ENCODE data around the gene DUSP22. TPM values are rescaled to one million over a fixed set of nuclear protein-coding genes. Genes with fewer than 3 reads are reported as not detected.
A peak's percentile ranks its signal among the peaks of the same experiment; 100 is the strongest.

DUSP22 gene
- total and polyA plus RNA-seq, 4 donors: 9.5 to 31.0 (median 20.1) TPM

DNA sequence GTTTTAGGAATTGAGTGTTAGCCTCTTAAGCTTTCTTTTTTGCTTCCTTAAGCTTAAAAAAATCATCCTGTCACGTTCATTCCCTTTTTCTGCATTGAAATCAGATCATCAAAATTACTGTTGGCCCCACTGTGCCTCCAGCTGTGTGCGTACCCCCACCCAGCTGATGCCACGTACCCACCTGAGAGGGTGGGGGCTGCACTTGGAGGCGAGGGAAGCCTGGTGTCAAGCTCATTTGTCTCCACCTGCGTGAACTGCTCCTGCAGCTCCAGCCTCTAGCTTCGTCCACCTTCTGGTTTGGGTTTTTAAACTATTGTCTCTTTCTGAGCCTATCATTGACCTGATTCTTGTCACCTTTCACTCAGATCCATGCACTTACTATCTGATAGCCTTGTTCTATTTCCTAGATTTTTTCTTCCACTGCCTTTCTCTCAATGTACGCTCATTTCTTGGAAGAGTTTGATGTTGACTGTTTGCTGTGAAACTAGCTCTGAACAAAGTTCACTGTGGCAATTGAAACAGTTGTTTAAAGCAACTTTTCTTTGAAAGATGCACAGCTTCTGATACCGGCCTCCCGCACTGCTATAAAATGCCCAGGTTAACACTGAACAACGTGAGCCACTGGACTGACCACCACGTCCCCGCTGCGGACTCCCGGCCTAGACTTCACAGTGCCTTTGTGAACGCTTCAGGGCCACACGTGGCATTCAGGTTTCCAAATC, 69.3 kb downstream of the DUSP22 start:
- TF ChIP-seq HNF4A (conservative IDR thresholded peaks at IDR 0.05) (peak; percentile 59 to 72), SP1 (IDR thresholded peaks at IDR 0.05) (peak; percentile 16), HNF4G (IDR thresholded peaks at IDR 0.05) (peak; percentile 12), FOXA2 (IDR thresholded peaks at IDR 0.05) (peak; percentile 57), RXRA (IDR thresholded peaks at IDR 0.05) (peak in 1 of 2 donors; percentile 72), YY1 (IDR thresholded peaks at IDR 0.05) (peak; percentile 33), JUND (IDR thresholded peaks at IDR 0.05) (no peak)
- TF ChIP-seq, protein P1, sequence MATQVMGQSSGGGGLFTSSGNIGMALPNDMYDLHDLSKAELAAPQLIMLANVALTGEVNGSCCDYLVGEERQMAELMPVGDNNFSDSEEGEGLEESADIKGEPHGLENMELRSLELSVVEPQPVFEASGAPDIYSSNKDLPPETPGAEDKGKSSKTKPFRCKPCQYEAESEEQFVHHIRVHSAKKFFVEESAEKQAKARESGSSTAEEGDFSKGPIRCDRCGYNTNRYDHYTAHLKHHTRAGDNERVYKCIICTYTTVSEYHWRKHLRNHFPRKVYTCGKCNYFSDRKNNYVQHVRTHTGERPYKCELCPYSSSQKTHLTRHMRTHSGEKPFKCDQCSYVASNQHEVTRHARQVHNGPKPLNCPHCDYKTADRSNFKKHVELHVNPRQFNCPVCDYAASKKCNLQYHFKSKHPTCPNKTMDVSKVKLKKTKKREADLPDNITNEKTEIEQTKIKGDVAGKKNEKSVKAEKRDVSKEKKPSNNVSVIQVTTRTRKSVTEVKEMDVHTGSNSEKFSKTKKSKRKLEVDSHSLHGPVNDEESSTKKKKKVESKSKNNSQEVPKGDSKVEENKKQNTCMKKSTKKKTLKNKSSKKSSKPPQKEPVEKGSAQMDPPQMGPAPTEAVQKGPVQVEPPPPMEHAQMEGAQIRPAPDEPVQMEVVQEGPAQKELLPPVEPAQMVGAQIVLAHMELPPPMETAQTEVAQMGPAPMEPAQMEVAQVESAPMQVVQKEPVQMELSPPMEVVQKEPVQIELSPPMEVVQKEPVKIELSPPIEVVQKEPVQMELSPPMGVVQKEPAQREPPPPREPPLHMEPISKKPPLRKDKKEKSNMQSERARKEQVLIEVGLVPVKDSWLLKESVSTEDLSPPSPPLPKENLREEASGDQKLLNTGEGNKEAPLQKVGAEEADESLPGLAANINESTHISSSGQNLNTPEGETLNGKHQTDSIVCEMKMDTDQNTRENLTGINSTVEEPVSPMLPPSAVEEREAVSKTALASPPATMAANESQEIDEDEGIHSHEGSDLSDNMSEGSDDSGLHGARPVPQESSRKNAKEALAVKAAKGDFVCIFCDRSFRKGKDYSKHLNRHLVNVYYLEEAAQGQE (IDR thresholded peaks at IDR 0.05): peak; percentile 12
- TF ChIP-seq, protein P2, sequence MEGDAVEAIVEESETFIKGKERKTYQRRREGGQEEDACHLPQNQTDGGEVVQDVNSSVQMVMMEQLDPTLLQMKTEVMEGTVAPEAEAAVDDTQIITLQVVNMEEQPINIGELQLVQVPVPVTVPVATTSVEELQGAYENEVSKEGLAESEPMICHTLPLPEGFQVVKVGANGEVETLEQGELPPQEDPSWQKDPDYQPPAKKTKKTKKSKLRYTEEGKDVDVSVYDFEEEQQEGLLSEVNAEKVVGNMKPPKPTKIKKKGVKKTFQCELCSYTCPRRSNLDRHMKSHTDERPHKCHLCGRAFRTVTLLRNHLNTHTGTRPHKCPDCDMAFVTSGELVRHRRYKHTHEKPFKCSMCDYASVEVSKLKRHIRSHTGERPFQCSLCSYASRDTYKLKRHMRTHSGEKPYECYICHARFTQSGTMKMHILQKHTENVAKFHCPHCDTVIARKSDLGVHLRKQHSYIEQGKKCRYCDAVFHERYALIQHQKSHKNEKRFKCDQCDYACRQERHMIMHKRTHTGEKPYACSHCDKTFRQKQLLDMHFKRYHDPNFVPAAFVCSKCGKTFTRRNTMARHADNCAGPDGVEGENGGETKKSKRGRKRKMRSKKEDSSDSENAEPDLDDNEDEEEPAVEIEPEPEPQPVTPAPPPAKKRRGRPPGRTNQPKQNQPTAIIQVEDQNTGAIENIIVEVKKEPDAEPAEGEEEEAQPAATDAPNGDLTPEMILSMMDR (IDR thresholded peaks at IDR 0.05; ENCODE audit: low read depth, low read length, missing input control): no peak
- TF ChIP-seq, protein P3, sequence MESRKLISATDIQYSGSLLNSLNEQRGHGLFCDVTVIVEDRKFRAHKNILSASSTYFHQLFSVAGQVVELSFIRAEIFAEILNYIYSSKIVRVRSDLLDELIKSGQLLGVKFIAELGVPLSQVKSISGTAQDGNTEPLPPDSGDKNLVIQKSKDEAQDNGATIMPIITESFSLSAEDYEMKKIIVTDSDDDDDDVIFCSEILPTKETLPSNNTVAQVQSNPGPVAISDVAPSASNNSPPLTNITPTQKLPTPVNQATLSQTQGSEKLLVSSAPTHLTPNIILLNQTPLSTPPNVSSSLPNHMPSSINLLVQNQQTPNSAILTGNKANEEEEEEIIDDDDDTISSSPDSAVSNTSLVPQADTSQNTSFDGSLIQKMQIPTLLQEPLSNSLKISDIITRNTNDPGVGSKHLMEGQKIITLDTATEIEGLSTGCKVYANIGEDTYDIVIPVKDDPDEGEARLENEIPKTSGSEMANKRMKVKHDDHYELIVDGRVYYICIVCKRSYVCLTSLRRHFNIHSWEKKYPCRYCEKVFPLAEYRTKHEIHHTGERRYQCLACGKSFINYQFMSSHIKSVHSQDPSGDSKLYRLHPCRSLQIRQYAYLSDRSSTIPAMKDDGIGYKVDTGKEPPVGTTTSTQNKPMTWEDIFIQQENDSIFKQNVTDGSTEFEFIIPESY (IDR thresholded peaks at IDR 0.05): no peak
- 67% methylated on average over 16 of the region's 16 CpGs for WGBS
- no peak overlapping the region for H3K9ac ChIP-seq (ENCODE audit: low read depth in 1 of 2, low read length in 2 of 2)
- H3K36me3 ChIP-seq (ENCODE audit: control insufficient read depth in 4 of 4, insufficient read depth in 3 of 4, low read depth in 1 of 4, low read length in 3 of 4): no peaks in the 10 kb centered on the region
- DNase-seq (ENCODE audit: low spot score): no peak
- peaks cover 0 to 8% (median 3%) of the 10 kb centered on the region in 4 donors for H3K9me3 ChIP-seq (ENCODE audit: control insufficient read depth in 4 of 4, low read length in 3 of 4)
- H3K4me3 ChIP-seq (ENCODE audit: low read depth in 1 of 3, low read length in 3 of 3): no peak overlapping the region
- no peaks in the 10 kb centered on the region for H3K27me3 ChIP-seq (ENCODE audit: control insufficient read depth in 4 of 4, insufficient read depth in 4 of 4, low read length in 3 of 4)
- H3K4me1 ChIP-seq (ENCODE audit: control insufficient read depth in 4 of 4, insufficient read depth in 4 of 4, low read length in 3 of 4): peaks cover 2 to 6% (median 5%) of the 10 kb centered on the region in 4 donors
- H3K27ac ChIP-seq (ENCODE audit: low read depth in 1 of 2, low read length in 2 of 2): peak overlapping the region in 1 of 2 donors; percentile 4

DNA sequence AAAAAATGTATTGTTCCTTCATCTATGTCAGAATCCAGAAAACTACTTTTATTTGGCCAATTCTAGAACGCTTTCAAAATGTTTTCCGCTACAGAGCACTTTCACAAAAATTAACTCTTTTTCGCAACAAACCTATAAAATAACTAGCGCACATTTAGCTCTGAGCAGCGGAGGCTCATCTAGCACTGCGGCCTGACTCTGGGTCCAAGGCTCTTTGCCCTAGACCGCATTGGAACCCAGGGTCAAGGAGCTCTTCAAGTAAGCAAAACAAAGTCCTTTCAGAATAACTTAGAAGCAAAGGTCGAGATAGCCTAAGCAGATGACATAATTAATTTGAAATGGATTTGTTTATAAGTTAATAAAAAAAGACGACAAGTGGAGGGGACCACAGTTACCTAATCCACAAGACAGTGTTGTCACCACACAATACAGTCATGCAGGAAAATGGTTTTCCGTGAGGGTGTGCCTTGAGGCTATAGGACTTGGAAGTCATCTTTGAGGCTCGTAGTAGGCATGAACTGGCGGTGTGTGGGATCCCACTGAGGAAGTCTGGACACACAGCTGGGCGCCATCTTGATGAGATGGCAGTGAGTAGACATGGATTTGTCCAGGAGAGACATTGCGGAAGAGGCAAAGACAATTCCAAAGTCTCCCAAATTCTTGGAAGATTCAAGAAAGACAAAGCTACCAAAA, 70.1 kb downstream of the DUSP22 start:
- peaks cover 2 to 6% (median 5%) of the 10 kb centered on the region in 4 donors for H3K4me1 ChIP-seq (ENCODE audit: control insufficient read depth in 4 of 4, insufficient read depth in 4 of 4, low read length in 3 of 4)
- no peak for DNase-seq (ENCODE audit: low spot score)
- WGBS: 82% methylated on average over 14 of the region's 14 CpGs

More for the DNA sequence above, 70.1 kb downstream of the DUSP22 start:
- Histone ChIP-seq H3K27me3 (ENCODE audit: control insufficient read depth in 4 of 4, insufficient read depth in 4 of 4, low read length in 3 of 4) (no peaks in the 10 kb centered on the region), H3K27ac (ENCODE audit: low read depth in 1 of 2, low read length in 2 of 2) (no peak overlapping the region), H3K9me3 (ENCODE audit: control insufficient read depth in 4 of 4, low read length in 3 of 4) (peaks cover 0 to 11% (median 3%) of the 10 kb centered on the region in 4 donors), H3K4me3 (ENCODE audit: low read depth in 1 of 3, low read length in 3 of 3) (no peak overlapping the region), H3K9ac (ENCODE audit: low read depth in 1 of 2, low read length in 2 of 2) (no peak overlapping the region), H3K36me3 (ENCODE audit: control insufficient read depth in 4 of 4, insufficient read depth in 3 of 4, low read depth in 1 of 4, low read length in 3 of 4) (no peaks in the 10 kb centered on the region)
- no peak for TF ChIP-seq HNF4G (IDR thresholded peaks at IDR 0.05)
